ENCODE results near the gene TMEM74B.

Gene TMEM74B

DNA sequence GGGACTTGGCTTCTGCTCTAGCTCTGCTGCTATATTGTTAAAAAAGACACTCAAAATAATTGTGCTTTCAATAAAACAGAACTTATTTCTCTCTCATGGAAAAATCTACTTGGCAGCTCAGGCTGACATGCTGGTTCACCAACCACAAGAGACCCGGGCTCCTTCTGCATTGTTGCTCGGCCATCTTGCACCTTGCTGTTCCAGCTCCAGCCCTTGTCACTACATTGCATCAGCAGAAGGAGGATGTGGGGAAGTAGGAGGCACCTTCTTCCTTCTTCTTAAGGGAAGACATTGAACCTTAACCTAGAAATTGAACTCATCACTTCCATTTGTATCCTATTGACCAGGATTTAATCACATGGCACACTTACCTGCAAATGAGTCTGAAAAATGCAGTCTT, 11.9 kb upstream of the TMEM74B start:
- Histone ChIP-seq H4K20me1 (ENCODE audit: insufficient read depth, low read length, poor library complexity, severe bottlenecking) (no peaks in the 10 kb centered on the region), H2AFZ (ENCODE audit: low read length) (no peak overlapping the region), H3F3A (ENCODE audit: low read depth) (no peaks in the 10 kb centered on the region), H3K4me3 (ENCODE audit: low read length, poor library complexity, severe bottlenecking) (no peak overlapping the region), H3K79me2 (ENCODE audit: insufficient read depth, low read length) (no peaks in the 10 kb centered on the region), H3K4me1 (ENCODE audit: insufficient read depth, low read length, poor library complexity, severe bottlenecking) (peaks cover 5% of the 10 kb centered on the region), H3K27me3 (ENCODE audit: insufficient read depth, low read length, poor library complexity, severe bottlenecking) (no peaks in the 10 kb centered on the region), H3K9ac (ENCODE audit: low read depth, low read length, poor library complexity, severe bottlenecking) (no peak overlapping the region), H3K4me2 (ENCODE audit: low read depth, low read length, poor library complexity, severe bottlenecking) (no peak overlapping the region), H3K9me2 (replicated peaks; ENCODE audit: low read depth, low read length) (no peaks in the 10 kb centered on the region), H3K36me3 (ENCODE audit: insufficient read depth, low read length) (no peaks in the 10 kb centered on the region), H3K9me3 (ENCODE audit: insufficient read depth, low read depth, low read length) (no peaks in the 10 kb centered on the region)
- no peak for TF ChIP-seq EZH2phosphoT487 (IDR thresholded peaks at IDR 0.05; ENCODE audit: borderline replicate concordance)
- TF ChIP-seq CTCF (conservative IDR thresholded peaks at IDR 0.05; ENCODE audit: low read length): no peak

DNA sequence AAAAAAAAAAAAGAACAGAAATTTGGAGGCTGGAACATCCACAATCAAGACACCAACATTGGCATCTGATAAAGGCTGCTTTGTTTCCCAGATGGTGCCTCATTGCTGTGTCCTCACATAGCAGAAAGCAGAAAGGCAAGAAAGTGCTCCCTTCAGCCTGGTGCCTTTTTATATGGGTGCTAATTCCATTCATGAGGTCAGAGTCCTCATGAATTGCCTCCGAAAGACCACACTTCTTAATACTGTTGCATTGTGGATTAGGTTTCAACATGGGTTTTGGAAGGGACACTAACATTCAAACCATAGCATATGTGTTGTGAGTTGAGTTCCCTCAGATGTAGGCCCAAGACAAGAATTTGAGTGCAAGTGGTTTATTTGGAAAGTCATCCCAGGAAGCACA, 10.4 kb upstream of the TMEM74B start:
- H3F3A ChIP-seq (ENCODE audit: low read depth): no peaks in the 10 kb centered on the region
- no peaks in the 10 kb centered on the region for H3K27me3 ChIP-seq (ENCODE audit: insufficient read depth, low read length, poor library complexity, severe bottlenecking)
- TF ChIP-seq CTCF (conservative IDR thresholded peaks at IDR 0.05; ENCODE audit: low read length) (no peak), EZH2phosphoT487 (IDR thresholded peaks at IDR 0.05; ENCODE audit: borderline replicate concordance) (no peak)
- no peaks in the 10 kb centered on the region for H3K79me2 ChIP-seq (ENCODE audit: insufficient read depth, low read length)
- H3K4me1 ChIP-seq (ENCODE audit: insufficient read depth, low read length, poor library complexity, severe bottlenecking): peaks cover 5% of the 10 kb centered on the region
- H3K4me2 ChIP-seq (ENCODE audit: low read depth, low read length, poor library complexity, severe bottlenecking): no peak overlapping the region
- H3K4me3 ChIP-seq (ENCODE audit: low read length, poor library complexity, severe bottlenecking): no peak overlapping the region
- H3K9ac ChIP-seq (ENCODE audit: low read depth, low read length, poor library complexity, severe bottlenecking): no peak overlapping the region
- H2AFZ ChIP-seq (ENCODE audit: low read length): no peak overlapping the region
- no peaks in the 10 kb centered on the region for H3K9me2 ChIP-seq (replicated peaks; ENCODE audit: low read depth, low read length)
- no peaks in the 10 kb centered on the region for H3K36me3 ChIP-seq (ENCODE audit: insufficient read depth, low read length)
- H4K20me1 ChIP-seq (ENCODE audit: insufficient read depth, low read length, poor library complexity, severe bottlenecking): no peaks in the 10 kb centered on the region
- no peaks in the 10 kb centered on the region for H3K9me3 ChIP-seq (ENCODE audit: insufficient read depth, low read depth, low read length)

DNA sequence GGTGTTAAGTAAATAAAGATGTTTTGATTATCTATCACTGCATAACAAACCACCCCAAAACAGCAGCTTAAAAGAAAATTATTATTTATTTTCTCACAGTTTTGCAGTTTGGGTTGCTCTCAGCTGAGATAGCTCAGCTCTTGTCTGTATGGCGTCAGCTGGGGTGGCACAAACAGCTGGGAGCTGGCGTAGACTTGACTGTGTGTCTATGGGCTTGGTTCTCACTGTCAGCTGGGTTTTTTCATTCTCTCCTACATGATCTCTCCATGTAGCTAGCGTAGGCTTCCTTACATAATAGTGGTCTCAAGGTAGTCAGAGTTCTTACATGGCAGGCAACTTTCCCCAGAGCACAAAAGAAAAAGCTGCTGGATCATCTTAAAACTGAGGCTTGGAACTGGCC, 6.5 kb upstream of the TMEM74B start:
- Histone ChIP-seq H3K9ac (ENCODE audit: low read depth, low read length, poor library complexity, severe bottlenecking) (no peak overlapping the region), H3K4me3 (ENCODE audit: low read length, poor library complexity, severe bottlenecking) (no peak overlapping the region), H3F3A (ENCODE audit: low read depth) (no peaks in the 10 kb centered on the region), H3K36me3 (ENCODE audit: insufficient read depth, low read length) (no peaks in the 10 kb centered on the region), H3K4me2 (ENCODE audit: low read depth, low read length, poor library complexity, severe bottlenecking) (no peak overlapping the region), H4K20me1 (ENCODE audit: insufficient read depth, low read length, poor library complexity, severe bottlenecking) (no peaks in the 10 kb centered on the region), H3K79me2 (ENCODE audit: insufficient read depth, low read length) (no peaks in the 10 kb centered on the region), H3K9me2 (replicated peaks; ENCODE audit: low read depth, low read length) (no peaks in the 10 kb centered on the region), H3K27me3 (ENCODE audit: insufficient read depth, low read length, poor library complexity, severe bottlenecking) (no peaks in the 10 kb centered on the region), H2AFZ (ENCODE audit: low read length) (no peak overlapping the region), H3K9me3 (ENCODE audit: insufficient read depth, low read depth, low read length) (no peaks in the 10 kb centered on the region), H3K4me1 (ENCODE audit: insufficient read depth, low read length, poor library complexity, severe bottlenecking) (no peaks in the 10 kb centered on the region)
- no peak for TF ChIP-seq CTCF (conservative IDR thresholded peaks at IDR 0.05; ENCODE audit: low read length)
- no peak for TF ChIP-seq EZH2phosphoT487 (IDR thresholded peaks at IDR 0.05; ENCODE audit: borderline replicate concordance)

Measured in Loucy (cell line).